HepG2 (cell line): ENCODE results near the gene IL17RB. TPM values are rescaled to one million over a fixed set of nuclear protein-coding genes. Genes with fewer than 3 reads are reported as not detected.

Experiments
- CREM ChIP-seq, 2 experiments: sonication (generic) in 1 of 2; formaldehyde crosslinking in 1 of 2; IDR thresholded peaks; 2 replicates each; pipeline versions ENCODE4 v1.4.0 to v1.6.1; 2016 to 2020; ENCODE audit warnings: antibody characterized with exemption in 1 of 2, mild to moderate bottlenecking in 1 of 2, missing genetic modification reagents in 1 of 2
- EHMT2 ChIP-seq: fragments of 200-600 bp; sonication (generic); IDR thresholded peaks from 2 replicates; pipeline ENCODE4 v1.7.0; 2017; ENCODE audit warnings: antibody characterized with exemption, low read depth, low read length, borderline replicate concordance
- KLF12 ChIP-seq: sonication (generic); formaldehyde crosslinking; IDR thresholded peaks from 2 replicates; pipeline ENCODE4 v1.4.0; 2020; ENCODE audit warnings: missing genetic modification reagents, borderline replicate concordance
- TFDP2 ChIP-seq: sonication (generic); formaldehyde crosslinking; IDR thresholded peaks from 2 replicates; pipeline ENCODE4 v1.4.0; 2020; ENCODE audit warnings: missing genetic modification reagents
- ZBTB40 ChIP-seq, 2 experiments: fragments of 450-650 bp in 1 of 2; sonication (generic) in 1 of 2; formaldehyde crosslinking in 1 of 2; IDR thresholded peaks; 2 replicates each; pipeline versions ENCODE4 v1.6.1 to v1.8.0; 2016 to 2022; ENCODE audit warnings: antibody characterized with exemption in 1 of 2, mild to moderate bottlenecking in 1 of 2, missing genetic modification reagents in 1 of 2
- ZFP37 ChIP-seq: sonication (generic); formaldehyde crosslinking; IDR thresholded peaks from 2 replicates; pipeline ENCODE4 v1.4.0; 2020; ENCODE audit warnings: missing genetic modification reagents, borderline replicate concordance
- ZNF34 ChIP-seq: sonication (generic); formaldehyde crosslinking; IDR thresholded peaks from 2 replicates; pipeline ENCODE4 v1.4.0; 2020; ENCODE audit warnings: mild to moderate bottlenecking, missing genetic modification reagents, borderline replicate concordance
- ZNF790 ChIP-seq: sonication (generic); formaldehyde crosslinking; IDR thresholded peaks from 2 replicates; pipeline ENCODE4 v1.8.0; 2022; ENCODE audit warnings: missing genetic modification reagents, mild to moderate bottlenecking, borderline replicate concordance
- polyA plus RNA-seq, 8 experiments: library from polyadenylated mRNA; depleted of rRNA in 3 of 8; stranded (reverse) in 7 of 8; unstranded in 1 of 8; fragments of >200 nt; fragmentation: Illumina TruSeq in 4 of 8; extraction: Trizol in 4 of 8; gene quantifications; 2 replicates each; pipeline versions ENCODE4 v1.2.1 to v1.2.3, GENCODE V29; 2011 to 2016; ENCODE audit warnings: low read depth in 4 of 8, missing spikeins in 1 of 8, mixed read lengths in 1 of 8; ENCODE audit not compliant: insufficient read depth in 1 of 8
- total RNA-seq, 5 experiments: library from RNA; depleted of rRNA; stranded (reverse); fragments of >200 nt; fragmentation: Illumina TruSeq; extraction: Trizol; gene quantifications; 2 replicates each; pipeline ENCODE4 v1.2.3, GENCODE V29; 2016; ENCODE audit warnings: low read depth in 1 of 5
- TF ChIP-seq, protein P1 (sequence below): sonication (generic); formaldehyde crosslinking; IDR thresholded peaks from 2 replicates; pipeline ENCODE4 v1.4.0; 2020; ENCODE audit warnings: missing genetic modification reagents, borderline replicate concordance
- TF ChIP-seq, protein P2 (sequence below): sonication (generic); formaldehyde crosslinking; IDR thresholded peaks from 2 replicates; pipeline ENCODE4 v1.8.0; 2022; ENCODE audit warnings: missing genetic modification reagents, mild to moderate bottlenecking, inconsistent platforms, borderline replicate concordance

IL17RB gene
- total and polyA plus RNA-seq, 2 of the 13 experiments (the other 11 are each of a cell fraction or from before 2014, with no cell fraction given) = 130 to 190 TPM

GRCh38 chr3:53891497-53892285, 45.3 kb downstream of the IL17RB start, which contains the start of gene SELENOK (continued):
- TF ChIP-seq ZBTB40 (IDR thresholded peaks at IDR 0.05) (peak; percentile 94), ZBTB40 (CRISPR knock-in tag; IDR thresholded peaks at IDR 0.05) (peak; percentile 92), ZFP37 (CRISPR knock-in tag) (no peak), EHMT2 (0 out of 2 replicates have a peak, but pooled peaks have one; percentile 43), TFDP2 (peak; percentile 56), CREM (IDR thresholded peaks at IDR 0.05) (peak; percentile 99), CREM (CRISPR knock-in tag; IDR thresholded peaks at IDR 0.05) (peak; percentile 66; the same call in 1 of the 2 replicates), KLF12 (CRISPR knock-in tag) (peak; percentile 30), ZNF34 (0 out of 2 replicates have a peak, but pooled peaks have one; percentile 60), ZNF790 (0 out of 2 replicates have a peak, but pooled peaks have one; percentile 46)
- TF ChIP-seq, protein P1, sequence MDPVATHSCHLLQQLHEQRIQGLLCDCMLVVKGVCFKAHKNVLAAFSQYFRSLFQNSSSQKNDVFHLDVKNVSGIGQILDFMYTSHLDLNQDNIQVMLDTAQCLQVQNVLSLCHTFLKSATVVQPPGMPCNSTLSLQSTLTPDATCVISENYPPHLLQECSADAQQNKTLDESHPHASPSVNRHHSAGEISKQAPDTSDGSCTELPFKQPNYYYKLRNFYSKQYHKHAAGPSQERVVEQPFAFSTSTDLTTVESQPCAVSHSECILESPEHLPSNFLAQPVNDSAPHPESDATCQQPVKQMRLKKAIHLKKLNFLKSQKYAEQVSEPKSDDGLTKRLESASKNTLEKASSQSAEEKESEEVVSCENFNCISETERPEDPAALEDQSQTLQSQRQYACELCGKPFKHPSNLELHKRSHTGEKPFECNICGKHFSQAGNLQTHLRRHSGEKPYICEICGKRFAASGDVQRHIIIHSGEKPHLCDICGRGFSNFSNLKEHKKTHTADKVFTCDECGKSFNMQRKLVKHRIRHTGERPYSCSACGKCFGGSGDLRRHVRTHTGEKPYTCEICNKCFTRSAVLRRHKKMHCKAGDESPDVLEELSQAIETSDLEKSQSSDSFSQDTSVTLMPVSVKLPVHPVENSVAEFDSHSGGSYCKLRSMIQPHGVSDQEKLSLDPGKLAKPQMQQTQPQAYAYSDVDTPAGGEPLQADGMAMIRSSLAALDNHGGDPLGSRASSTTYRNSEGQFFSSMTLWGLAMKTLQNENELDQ (CRISPR knock-in tag) = no peak
- TF ChIP-seq, protein P2, sequence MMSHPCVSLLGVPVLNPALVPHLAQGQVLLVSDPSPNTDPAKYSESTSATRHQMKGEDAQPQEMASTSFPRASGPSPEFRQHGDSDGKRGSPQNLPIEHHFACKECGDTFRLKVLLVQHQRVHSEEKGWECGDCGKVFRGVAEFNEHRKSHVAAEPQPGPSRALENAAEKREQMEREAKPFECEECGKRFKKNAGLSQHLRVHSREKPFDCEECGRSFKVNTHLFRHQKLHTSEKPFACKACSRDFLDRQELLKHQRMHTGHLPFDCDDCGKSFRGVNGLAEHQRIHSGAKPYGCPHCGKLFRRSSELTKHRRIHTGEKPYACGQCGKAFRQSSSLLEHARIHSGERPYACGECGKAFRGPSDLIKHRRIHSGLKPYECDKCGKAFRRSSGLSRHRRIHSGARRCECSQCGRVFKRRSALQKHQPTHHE (CRISPR knock-in tag) = peak; percentile 90
